Fibroblast of skin of back (primary cell): ENCODE results near the gene SLC39A5.
A peak's percentile ranks its signal among the peaks of the same experiment; 100 is the strongest.

Source experiments
- DNase-seq: peaks from one replicate; pipeline ENCODE4 v3.0.0-alpha.2; 2013

Gene SLC39A5

GRCh38 chr12:56213878-56214277 lies 16.0 kb upstream of the SLC39A5 start:
- DNase-seq = no peak

- DNase-seq = no peak
Observed at GRCh38 chr12:56216461-56216860, 13.4 kb upstream of the SLC39A5 start.

GRCh38 chr12:56219840-56220239 lies 10.0 kb upstream of the SLC39A5 start:
- no peak for DNase-seq

- DNase-seq = peak; percentile 55
Observed at GRCh38 chr12:56220611-56221231, 9.1 kb upstream of the SLC39A5 start.

GRCh38 chr12:56221232-56221756 lies 8.6 kb upstream of the SLC39A5 start:
- peak; percentile 90 for DNase-seq

GRCh38 chr12:56221757-56222530 lies 7.9 kb upstream of the SLC39A5 start, which contains the start of gene RNF41:
RNF41 (minus strand) TSS chr12:56221922; CDS start chr12:56214047, 7,875 bp downstream.
- DNase-seq = peak; percentile 98

GRCh38 chr12:56222531-56222895 lies 7.3 kb upstream of the SLC39A5 start:
- DNase-seq = no peak

GRCh38 chr12:56223571-56224101 lies 6.2 kb upstream of the SLC39A5 start:
- no peak for DNase-seq

GRCh38 chr12:56224102-56224701 lies 5.6 kb upstream of the SLC39A5 start, which contains the start of gene NABP2:
NABP2 (plus strand) TSS chr12:56224342; CDS start chr12:56224857, 515 bp downstream.
- DNase-seq = peak; percentile 99

- no peak for DNase-seq
Observed at GRCh38 chr12:56224954-56225353, 4.9 kb upstream of the SLC39A5 start.

GRCh38 chr12:56229082-56229481 lies 769 bp upstream of the SLC39A5 start:
- DNase-seq = no peak

GRCh38 chr12:56230432-56231183 lies 757 bp downstream of the SLC39A5 start:
- no peak for DNase-seq

- DNase-seq = no peak
Observed at GRCh38 chr12:56231184-56231582, 1.3 kb downstream of the SLC39A5 start.

- DNase-seq = no peak
Observed at GRCh38 chr12:56234746-56235436, 5.0 kb downstream of the SLC39A5 start.

GRCh38 chr12:56236091-56236490 lies 6.2 kb downstream of the SLC39A5 start:
- DNase-seq = no peak

GRCh38 chr12:56236985-56237384 lies 7.1 kb downstream of the SLC39A5 start:
- DNase-seq = no peak

- DNase-seq = no peak
Observed at GRCh38 chr12:56237552-56237951, 7.7 kb downstream of the SLC39A5 start.

- DNase-seq = no peak
Observed at GRCh38 chr12:56241424-56242303, 11.8 kb downstream of the SLC39A5 start.

GRCh38 chr12:56242986-56243385 lies 13.1 kb downstream of the SLC39A5 start:
- no peak for DNase-seq

- no peak for DNase-seq
Observed at GRCh38 chr12:56243731-56244181, 13.9 kb downstream of the SLC39A5 start.

- no peak for DNase-seq
Observed at GRCh38 chr12:56244494-56244893, 14.6 kb downstream of the SLC39A5 start.
